ENCODE measurements around the gene TPRA1. TPM values are rescaled to one million over a fixed set of nuclear protein-coding genes. Genes with fewer than 3 reads are reported as not detected.

The TPRA1 gene
- 33.5 and 41.0 TPM in 2 replicates for total RNA-seq (2014; rRNA removed; shearing (Covaris generic))

- peak; percentile 97 for DNase-seq (ENCODE audit: low read depth)
These were observed at the start of gene TPRA1 for GRCh38 chr3:127590593-127591465. TSS of gene TPRA1 (minus strand) at chr3:127590733. CDS start at chr3:127580146, 10,587 bp downstream.

- no peak for DNase-seq (ENCODE audit: low read depth)
These were observed 49.5 kb upstream of the TPRA1 start for GRCh38 chr3:127640042-127640355.

GRCh38 chr3:127639173-127640041 is 48.9 kb upstream of the TPRA1 start:
- DNase-seq (ENCODE audit: low read depth): peak; percentile 35

DNA sequence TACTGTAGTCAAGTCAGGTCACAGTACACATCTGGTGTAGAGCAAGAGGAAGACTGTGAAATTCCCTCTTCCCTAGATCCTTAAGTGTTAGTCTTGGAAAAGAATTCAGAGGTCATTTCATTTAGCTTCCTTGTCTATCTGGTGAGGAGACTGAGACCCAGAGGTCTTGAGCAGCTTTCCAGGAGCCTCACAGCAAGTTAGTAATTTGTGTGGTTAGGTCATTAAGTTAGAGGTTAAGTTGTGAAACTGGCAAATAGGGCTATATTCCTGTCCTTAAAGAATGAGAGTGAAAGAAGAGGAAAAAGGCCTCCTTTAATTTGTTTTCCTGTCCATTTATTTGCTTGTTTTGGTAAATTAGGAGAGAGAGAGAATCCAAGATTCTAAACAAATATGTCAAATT is 47.4 kb upstream of the TPRA1 start:
- DNase-seq (ENCODE audit: low read depth): no peak

- peak; percentile 57 for DNase-seq (ENCODE audit: low read depth)
These were observed 47.0 kb upstream of the TPRA1 start for GRCh38 chr3:127637546-127637945.

GRCh38 chr3:127634653-127635052 is 44.1 kb upstream of the TPRA1 start:
- peak; percentile 36 for DNase-seq (ENCODE audit: low read depth)

- no peak for DNase-seq (ENCODE audit: low read depth)
These were observed 41.7 kb upstream of the TPRA1 start for GRCh38 chr3:127632035-127632820.

DNA sequence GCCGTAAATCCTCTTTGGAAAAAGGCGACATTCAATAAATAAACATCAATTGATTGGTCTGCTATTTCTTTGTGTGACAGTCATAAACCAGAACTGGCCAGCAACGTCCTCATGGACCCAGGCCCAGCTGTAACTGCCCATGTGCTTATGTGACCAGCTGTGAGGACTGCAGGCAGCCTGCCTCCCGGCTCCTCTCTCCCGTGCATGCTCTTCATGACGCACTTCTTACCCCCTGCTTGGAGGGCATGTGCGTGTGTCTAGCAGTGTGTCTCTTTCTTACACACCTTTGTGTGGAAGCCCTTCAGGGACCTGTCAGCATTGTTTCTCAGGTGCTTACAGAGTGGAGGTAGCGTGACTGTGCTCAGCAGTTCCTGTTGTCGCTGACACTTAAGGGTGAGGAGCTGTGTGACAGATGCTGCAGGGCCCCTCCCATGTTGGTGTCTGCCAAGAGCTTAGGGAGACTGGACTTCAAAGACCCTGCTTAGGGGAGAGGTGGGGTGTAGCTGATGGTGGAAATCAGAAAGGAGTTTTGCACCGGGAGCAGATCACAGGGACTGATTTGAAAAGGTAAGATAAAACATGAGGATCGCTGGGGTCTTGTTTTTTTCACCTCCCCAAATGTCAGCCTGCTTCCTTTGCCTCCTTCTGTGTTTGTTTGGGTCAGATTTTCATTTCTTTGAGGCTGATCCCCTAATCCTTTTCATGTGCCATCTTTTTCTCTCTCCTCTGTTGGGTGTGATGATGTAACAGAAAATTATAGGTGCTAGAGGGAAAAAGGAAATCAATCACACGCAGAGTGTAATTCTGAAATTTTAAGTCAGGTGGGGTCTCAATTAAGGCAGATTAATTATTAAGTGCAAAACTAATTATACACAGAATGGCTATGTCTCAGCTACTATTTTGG is 40.5 kb upstream of the TPRA1 start:
- DNase-seq (ENCODE audit: low read depth): no peak

DNA sequence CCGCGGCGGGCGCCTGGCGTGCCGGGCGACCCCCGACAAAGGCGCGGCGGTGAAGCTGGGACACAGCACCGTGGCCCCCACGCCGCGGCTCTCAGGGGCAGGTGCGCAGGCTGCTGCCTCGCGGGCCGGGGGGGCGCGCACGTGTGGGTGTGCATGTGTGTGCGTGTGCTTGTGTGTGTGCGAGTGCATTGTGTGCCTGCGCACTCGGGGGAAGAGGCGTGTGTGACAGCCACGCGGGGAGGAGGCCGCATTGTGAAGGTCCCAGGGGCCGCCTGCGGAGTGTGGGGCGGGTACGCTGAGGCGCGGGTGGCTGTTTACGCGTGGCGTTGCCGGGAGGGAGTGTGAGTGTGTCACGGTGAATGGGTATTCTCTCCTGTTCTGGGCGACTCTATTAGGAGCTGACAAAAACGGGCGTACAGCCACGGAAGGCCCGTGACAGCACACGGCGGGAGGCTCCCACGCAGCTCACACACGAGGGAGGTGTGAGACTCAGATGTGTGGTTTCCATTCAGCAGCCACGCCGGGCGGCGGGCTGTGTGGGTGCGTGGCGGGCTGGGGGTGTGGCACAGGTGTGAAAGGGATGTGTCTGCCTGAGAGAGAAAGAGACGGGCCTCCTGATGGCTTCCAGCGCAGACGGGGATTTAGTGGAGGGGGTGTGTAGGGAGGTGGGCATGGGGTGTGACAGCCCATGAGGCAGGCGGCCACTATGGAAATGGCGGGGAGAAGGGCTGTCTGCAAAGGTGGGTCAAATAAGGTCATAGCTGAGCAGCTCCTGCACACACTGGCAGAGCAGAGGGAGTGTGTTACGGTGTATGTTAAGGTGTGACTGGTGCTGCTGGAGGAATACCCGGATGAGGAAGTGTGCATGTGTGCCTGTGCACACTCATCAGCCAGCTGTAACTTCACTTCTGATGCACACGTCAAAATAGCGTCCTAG is 39.2 kb upstream of the TPRA1 start:
- DNase-seq (ENCODE audit: low read depth): peak; percentile 31

GRCh38 chr3:127628788-127629466 is 38.4 kb upstream of the TPRA1 start, which contains the start of gene PODXL2:
TSS of gene PODXL2 (plus strand) at chr3:127629185. CDS start at chr3:127629220, 35 bp downstream.
- DNase-seq (ENCODE audit: low read depth): peak; percentile 80

- DNase-seq (ENCODE audit: low read depth): no peak
These were observed 37.9 kb upstream of the TPRA1 start for GRCh38 chr3:127628426-127628787.

- DNase-seq (ENCODE audit: low read depth): no peak
These were observed 35.3 kb upstream of the TPRA1 start for GRCh38 chr3:127625821-127626220.

DNA sequence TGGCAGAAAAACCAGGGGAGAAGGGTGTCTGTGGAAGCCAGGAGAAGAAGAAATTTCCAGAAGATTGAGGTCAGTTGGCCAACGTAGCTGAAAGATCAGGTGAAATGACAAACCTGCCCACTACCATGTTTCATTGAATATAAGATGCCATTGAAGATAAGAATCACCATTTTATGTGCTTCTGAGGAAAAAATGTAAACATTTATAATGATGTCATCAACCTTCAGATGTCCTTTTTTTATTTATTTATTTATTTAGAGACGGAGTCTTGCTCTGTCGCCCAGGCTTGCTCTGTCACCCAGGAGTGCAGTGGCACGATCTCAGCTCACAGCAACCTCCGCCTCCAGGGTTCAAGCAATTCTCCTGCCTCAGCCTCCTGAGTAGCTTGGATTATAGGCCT is 33.5 kb upstream of the TPRA1 start:
- DNase-seq (ENCODE audit: low read depth): no peak

GRCh38 chr3:127622772-127623576 is 32.4 kb upstream of the TPRA1 start:
- no peak for DNase-seq (ENCODE audit: low read depth)

DNA sequence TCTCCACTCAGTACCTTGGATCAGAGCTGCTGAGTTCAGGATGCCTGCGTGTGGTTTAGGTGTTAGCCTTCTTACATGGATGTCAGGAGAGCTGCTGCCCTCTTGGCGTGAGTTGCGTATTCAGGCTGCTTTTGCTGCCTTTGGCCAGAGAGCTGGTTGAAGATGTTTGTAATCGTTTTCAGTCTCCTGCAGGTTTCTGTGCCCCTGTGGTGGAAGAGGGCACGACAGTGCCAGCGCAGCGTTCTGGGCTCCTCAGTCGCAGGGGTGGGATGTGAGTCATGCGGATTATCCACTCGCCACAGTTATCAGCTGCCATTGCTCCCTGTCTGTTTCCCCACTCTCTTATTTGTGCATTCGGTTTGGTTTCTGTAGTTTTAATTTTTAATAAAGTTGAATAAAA is 31.5 kb upstream of the TPRA1 start:
- no peak for DNase-seq (ENCODE audit: low read depth)

GRCh38 chr3:127620637-127621375 is 30.3 kb upstream of the TPRA1 start:
- no peak for DNase-seq (ENCODE audit: low read depth)

- DNase-seq (ENCODE audit: low read depth): no peak
These were observed 28.4 kb upstream of the TPRA1 start for GRCh38 chr3:127618891-127619290.
